HEK293 (cell line): ENCODE results near the gene SLITRK4.

ENCODE experiments used
- CTCF ChIA-PET: fragments of 350-600 bp; formaldehyde crosslinking; extraction: SDS; loops from one replicate; lab custom pipeline; 2021; ENCODE audit warnings: antibody characterized with exemption; lab: Yijun Ruan, JAX
- POLR2A ChIA-PET: fragments of 300-600 bp; formaldehyde crosslinking; extraction: SDS; loops from one replicate; lab custom pipeline; 2020; ENCODE audit warnings: antibody characterized with exemption, inconsistent platforms; lab: Yijun Ruan, JAX
- H3K27ac ChIP-seq: fragments of 200-500 bp; sonication (Bioruptor generic); 2 replicates; pipeline ENCODE4 v1.5.1; 2014; ENCODE audit warnings: low read depth, low read length, control low read depth, inconsistent platforms; ENCODE audit errors: extremely low read depth
- H3K36me3 ChIP-seq, 2 experiments: fragments of 200-500 bp in 1 of 2; sonication (Bioruptor generic) in 1 of 2; 1 replicate in 1 of 2; 2 replicates in 1 of 2; pipeline ENCODE4 v1.5.1; 2014 to 2017; ENCODE audit warnings: inconsistent platforms in 2 of 2, low read length in 2 of 2; ENCODE audit not compliant: control insufficient read depth in 2 of 2, insufficient read depth in 1 of 2
- H3K4me1 ChIP-seq: fragments of 200-500 bp; sonication (Bioruptor generic); 2 replicates; pipeline ENCODE4 v1.5.1; 2014; ENCODE audit warnings: mild to moderate bottlenecking, low read length, inconsistent platforms; ENCODE audit not compliant: control insufficient read depth, insufficient read depth
- H3K4me3 ChIP-seq: 2 replicates; pipeline ENCODE4 v1.5.1; 2011; ENCODE audit warnings: low read depth, mild to moderate bottlenecking, control low read depth, low read length, moderate library complexity
- H3K9me3 ChIP-seq: fragments of 200-500 bp; sonication (Bioruptor generic); 2 replicates; pipeline ENCODE4 v1.5.1; 2014; ENCODE audit warnings: low read depth, low read length, inconsistent platforms; ENCODE audit not compliant: control insufficient read depth, insufficient read depth
- BCL11B ChIP-seq: fragments of 450-650 bp; formaldehyde crosslinking; IDR thresholded peaks from 2 replicates; pipeline ENCODE4 v1.5.1; 2016; ENCODE audit warnings: low read depth, missing biosample characterization, missing genetic modification characterization
- MEIS1 ChIP-seq: sonication (generic); formaldehyde crosslinking; IDR thresholded peaks from 2 replicates; pipeline ENCODE4 v1.8.1; 2022; ENCODE audit warnings: missing genetic modification reagents, mild to moderate bottlenecking, borderline replicate concordance
- OVOL3 ChIP-seq: fragments of 450-650 bp; formaldehyde crosslinking; IDR thresholded peaks from 2 replicates; pipeline ENCODE4 v1.5.1; 2016; ENCODE audit warnings: missing biosample characterization, missing genetic modification characterization
- PRDM1 ChIP-seq: fragments of 450-650 bp; formaldehyde crosslinking; IDR thresholded peaks from 2 replicates; pipeline ENCODE4; 2016; ENCODE audit warnings: missing biosample characterization, missing genetic modification characterization
- YY2 ChIP-seq: fragments of 450-650 bp; formaldehyde crosslinking; IDR thresholded peaks from 2 replicates; pipeline ENCODE4 v1.5.1; 2016; ENCODE audit warnings: missing biosample characterization, missing genetic modification characterization
- ZBTB10 ChIP-seq: fragments of 450-650 bp; formaldehyde crosslinking; IDR thresholded peaks from 2 replicates; pipeline ENCODE4 v1.5.1; 2016; ENCODE audit warnings: missing biosample characterization, missing genetic modification characterization
- ZEB2 ChIP-seq: fragments of 450-650 bp; formaldehyde crosslinking; IDR thresholded peaks from 2 replicates; pipeline ENCODE4 v1.5.1; 2016; ENCODE audit warnings: missing biosample characterization, missing genetic modification characterization
- ZFP37 ChIP-seq: fragments of 450-650 bp; formaldehyde crosslinking; IDR thresholded peaks from 2 replicates; pipeline ENCODE4 v1.5.1; 2016; ENCODE audit warnings: missing biosample characterization, missing genetic modification characterization
- ZFP41 ChIP-seq: fragments of 450-650 bp; formaldehyde crosslinking; IDR thresholded peaks from 2 replicates; pipeline ENCODE4 v1.5.1; 2016; ENCODE audit warnings: missing biosample characterization, missing genetic modification characterization, borderline replicate concordance
- ZNF138 ChIP-seq: fragments of 450-650 bp; formaldehyde crosslinking; IDR thresholded peaks from 2 replicates; pipeline ENCODE4 v1.5.1; 2016; ENCODE audit warnings: missing biosample characterization, missing genetic modification characterization, borderline replicate concordance
- ZNF16 ChIP-seq: fragments of 450-650 bp; formaldehyde crosslinking; IDR thresholded peaks from 2 replicates; pipeline ENCODE4 v1.5.1; 2016; ENCODE audit warnings: low read depth, missing biosample characterization, missing genetic modification characterization
- ZNF2 ChIP-seq: fragments of 450-650 bp; formaldehyde crosslinking; IDR thresholded peaks from 2 replicates; pipeline ENCODE4 v1.5.1; 2016; ENCODE audit warnings: missing biosample characterization, missing genetic modification characterization
- ZNF311 ChIP-seq: fragments of 450-650 bp; formaldehyde crosslinking; IDR thresholded peaks from 2 replicates; pipeline ENCODE4 v1.5.1; 2017; ENCODE audit warnings: missing biosample characterization, missing genetic modification characterization, borderline replicate concordance
- ZNF391 ChIP-seq: fragments of 450-650 bp; formaldehyde crosslinking; IDR thresholded peaks from 2 replicates; pipeline ENCODE4 v1.5.1; 2016; ENCODE audit warnings: low read depth, missing biosample characterization, missing genetic modification characterization, borderline replicate concordance
- ZNF426 ChIP-seq: fragments of 450-650 bp; formaldehyde crosslinking; IDR thresholded peaks from 2 replicates; pipeline ENCODE4 v1.5.1; 2017; ENCODE audit warnings: missing biosample characterization, missing genetic modification characterization, mild to moderate bottlenecking, inconsistent platforms, moderate library complexity
- ZNF510 ChIP-seq: fragments of 450-650 bp; formaldehyde crosslinking; IDR thresholded peaks from 2 replicates; pipeline ENCODE4 v1.5.1; 2018; ENCODE audit warnings: mild to moderate bottlenecking, missing genetic modification characterization, missing biosample characterization; ENCODE audit not compliant: insufficient replicate concordance
- ZNF596 ChIP-seq: fragments of 450-650 bp; IDR thresholded peaks from 2 replicates; pipeline ENCODE4 v1.5.0; 2018; ENCODE audit warnings: missing biosample characterization, mild to moderate bottlenecking, missing genetic modification characterization, moderate library complexity
- ZNF621 ChIP-seq: fragments of 450-650 bp; formaldehyde crosslinking; IDR thresholded peaks from 2 replicates; pipeline ENCODE4 v1.5.1; 2017; ENCODE audit warnings: missing biosample characterization, missing genetic modification characterization
- TF ChIP-seq, protein P1 (sequence below): IDR thresholded peaks from 2 replicates; pipeline ENCODE4 v1.6.1; 2011; ENCODE audit warnings: mild to moderate bottlenecking, low read depth, low read length, borderline replicate concordance
- TF ChIP-seq, protein P2 (sequence below): fragments of 450-650 bp; formaldehyde crosslinking; IDR thresholded peaks from 2 replicates; pipeline ENCODE4 v1.5.1; 2016; ENCODE audit warnings: missing biosample characterization, missing genetic modification characterization
- TF ChIP-seq, protein P3 (sequence below): fragments of 450-650 bp; formaldehyde crosslinking; IDR thresholded peaks from 2 replicates; pipeline ENCODE4 v1.5.1; 2016; ENCODE audit warnings: missing biosample characterization, missing genetic modification characterization

SLITRK4 gene

GRCh38 chrX:143636831-143637230 is 930 bp upstream of the SLITRK4 start:
- H3K4me3 ChIP-seq = no peak overlapping the region
- no peak overlapping the region for H3K27ac ChIP-seq
- no peaks in the 10 kb centered on the region; the same call in 1 of the 2 replicates for H3K9me3 ChIP-seq
- H3K4me1 ChIP-seq = no peaks in the 10 kb centered on the region
- H3K36me3 ChIP-seq = no peaks in the 10 kb centered on the region
- ChIA-PET CTCF (interaction anchor here (0.6 kb wide), 1 partner anchor 949 kb away, joined by 4 read pairs; no protein-coding TSS in a partner anchor), POLR2A (no interaction called here)
- no peak for TF ChIP-seq MEIS1

GRCh38 chrX:143634663-143635455 is 1.0 kb downstream of the SLITRK4 start:
- peak overlapping the region; percentile 42 for H3K4me3 ChIP-seq
- ChIA-PET POLR2A (no interaction called here), CTCF (interaction anchor here (0.5 kb wide), 1 partner anchor 1421 kb away, joined by 3 read pairs; no protein-coding TSS in a partner anchor)
- H3K36me3 ChIP-seq = no peaks in the 10 kb centered on the region
- H3K9me3 ChIP-seq = no peaks in the 10 kb centered on the region; the same call in 1 of the 2 replicates
- TF ChIP-seq ZFP37 (no peak), ZEB2 (no peak), ZNF510 (no peak), ZNF426 (tag by site-specific recombination) (no peak), ZNF311 (tag by site-specific recombination) (no peak), ZBTB10 (tag by site-specific recombination) (no peak), OVOL3 (tag by site-specific recombination) (no peak), ZNF596 (tag by site-specific recombination) (no peak), ZNF2 (tag by site-specific recombination) (no peak), ZNF16 (tag by site-specific recombination) (no peak), BCL11B (tag by site-specific recombination) (no peak), ZNF391 (tag by site-specific recombination) (no peak), ZNF621 (tag by site-specific recombination) (no peak), PRDM1 (tag by site-specific recombination) (no peak), YY2 (tag by site-specific recombination) (no peak), ZFP41 (tag by site-specific recombination) (no peak), ZNF138 (tag by site-specific recombination) (no peak)
- TF ChIP-seq, protein P1, sequence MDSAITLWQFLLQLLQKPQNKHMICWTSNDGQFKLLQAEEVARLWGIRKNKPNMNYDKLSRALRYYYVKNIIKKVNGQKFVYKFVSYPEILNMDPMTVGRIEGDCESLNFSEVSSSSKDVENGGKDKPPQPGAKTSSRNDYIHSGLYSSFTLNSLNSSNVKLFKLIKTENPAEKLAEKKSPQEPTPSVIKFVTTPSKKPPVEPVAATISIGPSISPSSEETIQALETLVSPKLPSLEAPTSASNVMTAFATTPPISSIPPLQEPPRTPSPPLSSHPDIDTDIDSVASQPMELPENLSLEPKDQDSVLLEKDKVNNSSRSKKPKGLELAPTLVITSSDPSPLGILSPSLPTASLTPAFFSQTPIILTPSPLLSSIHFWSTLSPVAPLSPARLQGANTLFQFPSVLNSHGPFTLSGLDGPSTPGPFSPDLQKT = no peak
- TF ChIP-seq, protein P2, sequence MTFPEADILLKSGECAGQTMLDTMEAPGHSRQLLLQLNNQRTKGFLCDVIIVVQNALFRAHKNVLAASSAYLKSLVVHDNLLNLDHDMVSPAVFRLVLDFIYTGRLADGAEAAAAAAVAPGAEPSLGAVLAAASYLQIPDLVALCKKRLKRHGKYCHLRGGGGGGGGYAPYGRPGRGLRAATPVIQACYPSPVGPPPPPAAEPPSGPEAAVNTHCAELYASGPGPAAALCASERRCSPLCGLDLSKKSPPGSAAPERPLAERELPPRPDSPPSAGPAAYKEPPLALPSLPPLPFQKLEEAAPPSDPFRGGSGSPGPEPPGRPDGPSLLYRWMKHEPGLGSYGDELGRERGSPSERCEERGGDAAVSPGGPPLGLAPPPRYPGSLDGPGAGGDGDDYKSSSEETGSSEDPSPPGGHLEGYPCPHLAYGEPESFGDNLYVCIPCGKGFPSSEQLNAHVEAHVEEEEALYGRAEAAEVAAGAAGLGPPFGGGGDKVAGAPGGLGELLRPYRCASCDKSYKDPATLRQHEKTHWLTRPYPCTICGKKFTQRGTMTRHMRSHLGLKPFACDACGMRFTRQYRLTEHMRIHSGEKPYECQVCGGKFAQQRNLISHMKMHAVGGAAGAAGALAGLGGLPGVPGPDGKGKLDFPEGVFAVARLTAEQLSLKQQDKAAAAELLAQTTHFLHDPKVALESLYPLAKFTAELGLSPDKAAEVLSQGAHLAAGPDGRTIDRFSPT (tag by site-specific recombination) = no peak
- TF ChIP-seq, protein P3, sequence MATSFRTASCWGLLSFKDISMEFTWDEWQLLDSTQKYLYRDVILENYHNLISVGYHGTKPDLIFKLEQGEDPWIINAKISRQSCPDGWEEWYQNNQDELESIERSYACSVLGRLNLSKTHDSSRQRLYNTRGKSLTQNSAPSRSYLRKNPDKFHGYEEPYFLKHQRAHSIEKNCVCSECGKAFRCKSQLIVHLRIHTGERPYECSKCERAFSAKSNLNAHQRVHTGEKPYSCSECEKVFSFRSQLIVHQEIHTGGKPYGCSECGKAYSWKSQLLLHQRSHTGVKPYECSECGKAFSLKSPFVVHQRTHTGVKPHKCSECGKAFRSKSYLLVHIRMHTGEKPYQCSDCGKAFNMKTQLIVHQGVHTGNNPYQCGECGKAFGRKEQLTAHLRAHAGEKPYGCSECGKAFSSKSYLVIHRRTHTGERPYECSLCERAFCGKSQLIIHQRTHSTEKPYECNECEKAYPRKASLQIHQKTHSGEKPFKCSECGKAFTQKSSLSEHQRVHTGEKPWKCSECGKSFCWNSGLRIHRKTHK (tag by site-specific recombination) = no peak
- H3K27ac ChIP-seq = no peak overlapping the region
- H3K4me1 ChIP-seq = no peaks in the 10 kb centered on the region
